HFFc6 (cell line): ENCODE data around the gene SLC45A3. TPM values are rescaled to one million over a fixed set of nuclear protein-coding genes. Genes with fewer than 3 reads are reported as not detected.

ENCODE experiments used
- DNase-seq: peaks from one replicate; pipeline ENCODE4 v3.0.0-alpha.2; 2018
- H3K27ac Mint-ChIP-seq: 2 replicates; pipeline ENCODE4 v1.8.0; 2020; ENCODE audit warnings: mild to moderate bottlenecking, mixed read lengths
- H3K27me3 Mint-ChIP-seq: 2 replicates; pipeline ENCODE4 v1.8.0; 2021; ENCODE audit warnings: mild to moderate bottlenecking, moderate library complexity, mixed read lengths; ENCODE audit not compliant: insufficient read depth
- H3K36me3 Mint-ChIP-seq: 2 replicates; pipeline ENCODE4 v1.8.0; 2021; ENCODE audit warnings: low read depth, mixed read lengths
- H3K4me1 Mint-ChIP-seq: 2 replicates; pipeline ENCODE4 v1.8.0; 2020; ENCODE audit warnings: low read depth, mixed read lengths
- H3K4me3 Mint-ChIP-seq: 2 replicates; pipeline ENCODE4 v1.8.0; 2020; ENCODE audit warnings: mild to moderate bottlenecking, moderate library complexity, mixed read lengths
- H3K9me3 Mint-ChIP-seq: 2 replicates; pipeline ENCODE4 v1.8.0; 2020; ENCODE audit warnings: mild to moderate bottlenecking, mixed read lengths
- total RNA-seq, 6 experiments: library from RNA; stranded (reverse); fragmentation: NEBNext Ultra II Directional; extraction: Animal tissue kit (Norgen Biotek cat#: 25700); gene quantifications; 2 replicates in 1 of 6; 3 replicates in 5 of 6; pipeline ENCODE4 v1.2.3, GENCODE V29; 2021
- TF ChIP-seq, protein P1 (sequence below): fragments of 200-600 bp; sonication (generic); IDR thresholded peaks from 2 replicates; pipeline ENCODE4 v1.5.0; 2021; ENCODE audit warnings: antibody characterized with exemption, mild to moderate bottlenecking

The SLC45A3 gene
- total RNA-seq, 6 experiments from 2014 or later: 1.1 to 2.4 (median 1.4) TPM

DNA sequence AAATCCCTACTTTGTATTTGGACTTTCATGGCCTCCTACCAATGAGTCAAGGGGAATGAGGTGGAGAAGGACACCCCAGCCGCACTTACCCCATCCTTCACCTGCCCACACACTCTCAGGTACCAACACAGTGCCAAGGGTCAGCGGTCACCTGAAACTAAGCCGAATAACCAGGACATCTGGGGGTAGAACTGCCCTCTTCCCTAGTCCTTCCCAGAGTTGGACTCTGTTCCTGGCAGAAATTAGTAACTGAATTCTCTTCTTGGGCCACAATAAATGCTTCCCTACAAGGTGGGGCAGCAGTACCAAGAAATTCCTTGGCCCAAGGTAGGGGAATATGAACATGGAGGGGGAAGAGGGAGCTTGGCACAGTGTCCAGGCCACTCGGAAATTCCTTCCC, 7.3 kb downstream of the SLC45A3 start:
- Mint-ChIP-seq H3K27me3 (peaks cover 7% of the 10 kb centered on the region; the same call in 1 of the 2 replicates), H3K36me3 (no peaks in the 10 kb centered on the region), H3K4me3 (no peak overlapping the region), H3K4me1 (peaks cover 5% of the 10 kb centered on the region; the same call in 1 of the 2 replicates), H3K9me3 (no peaks in the 10 kb centered on the region), H3K27ac (no peak overlapping the region)
- TF ChIP-seq, protein P1, sequence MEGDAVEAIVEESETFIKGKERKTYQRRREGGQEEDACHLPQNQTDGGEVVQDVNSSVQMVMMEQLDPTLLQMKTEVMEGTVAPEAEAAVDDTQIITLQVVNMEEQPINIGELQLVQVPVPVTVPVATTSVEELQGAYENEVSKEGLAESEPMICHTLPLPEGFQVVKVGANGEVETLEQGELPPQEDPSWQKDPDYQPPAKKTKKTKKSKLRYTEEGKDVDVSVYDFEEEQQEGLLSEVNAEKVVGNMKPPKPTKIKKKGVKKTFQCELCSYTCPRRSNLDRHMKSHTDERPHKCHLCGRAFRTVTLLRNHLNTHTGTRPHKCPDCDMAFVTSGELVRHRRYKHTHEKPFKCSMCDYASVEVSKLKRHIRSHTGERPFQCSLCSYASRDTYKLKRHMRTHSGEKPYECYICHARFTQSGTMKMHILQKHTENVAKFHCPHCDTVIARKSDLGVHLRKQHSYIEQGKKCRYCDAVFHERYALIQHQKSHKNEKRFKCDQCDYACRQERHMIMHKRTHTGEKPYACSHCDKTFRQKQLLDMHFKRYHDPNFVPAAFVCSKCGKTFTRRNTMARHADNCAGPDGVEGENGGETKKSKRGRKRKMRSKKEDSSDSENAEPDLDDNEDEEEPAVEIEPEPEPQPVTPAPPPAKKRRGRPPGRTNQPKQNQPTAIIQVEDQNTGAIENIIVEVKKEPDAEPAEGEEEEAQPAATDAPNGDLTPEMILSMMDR: no peak
- no peak for DNase-seq

DNA sequence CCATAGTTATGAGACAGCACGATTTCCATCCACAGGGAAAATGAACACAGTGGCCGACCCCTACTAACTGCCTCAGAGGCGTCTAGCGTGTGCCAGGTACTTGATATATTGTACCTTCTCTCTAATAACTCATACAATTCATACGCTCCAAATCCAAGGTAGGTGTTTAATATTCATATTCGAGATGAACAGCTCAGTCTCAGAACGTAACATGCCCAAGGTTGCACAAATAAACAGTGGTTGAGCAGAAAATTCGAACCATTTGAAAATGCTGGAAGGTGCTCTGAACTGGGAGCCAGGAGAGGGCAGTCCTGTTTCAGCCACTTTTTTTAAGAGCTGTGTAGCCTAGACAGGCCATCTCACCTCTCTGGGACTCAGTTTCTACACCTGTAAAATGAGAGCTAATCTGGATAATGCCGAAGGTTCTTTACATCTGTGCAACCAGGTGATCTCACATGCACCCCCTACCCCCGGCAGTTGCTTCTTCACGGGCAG, 7.9 kb downstream of the SLC45A3 start:
- DNase-seq: no peak
- Mint-ChIP-seq H3K36me3 (no peaks in the 10 kb centered on the region), H3K9me3 (no peaks in the 10 kb centered on the region), H3K4me3 (no peak overlapping the region), H3K27ac (no peak overlapping the region), H3K4me1 (peaks cover 5% of the 10 kb centered on the region; the same call in 1 of the 2 replicates), H3K27me3 (peaks cover 7% of the 10 kb centered on the region; the same call in 1 of the 2 replicates)
- TF ChIP-seq, protein P1: no peak

DNA sequence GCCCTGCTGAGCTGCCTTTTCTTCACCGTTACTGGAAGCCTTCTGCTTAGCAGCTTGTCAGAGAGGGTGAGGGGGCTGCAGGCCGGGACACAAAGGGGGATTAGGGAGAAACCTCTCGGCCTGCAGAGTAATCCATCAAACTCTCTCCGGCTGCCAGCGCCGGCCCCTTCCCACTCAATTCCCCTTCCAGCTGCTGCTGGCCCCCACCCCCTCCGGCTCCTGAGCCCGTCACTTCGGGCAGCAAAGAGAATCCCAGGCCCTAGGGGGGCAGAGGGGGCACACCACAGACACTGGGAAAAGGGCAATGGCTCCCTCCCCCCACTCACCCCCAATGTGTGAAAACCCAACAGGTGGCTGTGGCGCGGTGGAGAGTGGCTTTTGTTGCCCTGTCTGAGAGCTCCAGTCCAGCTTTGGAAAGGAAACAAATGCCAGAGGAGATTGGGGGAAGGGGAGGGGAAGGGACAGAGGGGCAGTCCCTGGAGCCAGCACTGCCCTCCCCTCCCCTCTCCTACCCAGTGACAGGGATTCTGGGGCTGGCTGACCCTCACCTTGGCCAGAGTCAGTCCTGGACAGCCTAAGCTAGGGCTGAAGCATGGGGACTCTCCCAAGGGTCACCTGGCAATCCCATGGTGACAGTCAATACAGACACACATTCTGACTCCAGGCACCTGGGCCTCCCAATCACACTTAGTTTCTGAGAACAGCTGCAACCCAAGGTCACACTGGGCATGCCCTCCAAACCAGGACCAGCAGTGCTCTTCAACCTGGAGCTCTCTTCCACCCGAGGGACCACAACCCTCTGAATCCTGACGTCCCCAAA, 9.5 kb downstream of the SLC45A3 start:
- H3K27ac Mint-ChIP-seq: no peak overlapping the region
- peaks cover 5% of the 10 kb centered on the region; the same call in 1 of the 2 replicates for H3K4me1 Mint-ChIP-seq
- no peak for DNase-seq
- no peaks in the 10 kb centered on the region for H3K9me3 Mint-ChIP-seq
- H3K27me3 Mint-ChIP-seq: peaks cover 7% of the 10 kb centered on the region; the same call in 1 of the 2 replicates
- TF ChIP-seq, protein P1: no peak
- no peaks in the 10 kb centered on the region for H3K36me3 Mint-ChIP-seq
- H3K4me3 Mint-ChIP-seq: no peak overlapping the region

DNA sequence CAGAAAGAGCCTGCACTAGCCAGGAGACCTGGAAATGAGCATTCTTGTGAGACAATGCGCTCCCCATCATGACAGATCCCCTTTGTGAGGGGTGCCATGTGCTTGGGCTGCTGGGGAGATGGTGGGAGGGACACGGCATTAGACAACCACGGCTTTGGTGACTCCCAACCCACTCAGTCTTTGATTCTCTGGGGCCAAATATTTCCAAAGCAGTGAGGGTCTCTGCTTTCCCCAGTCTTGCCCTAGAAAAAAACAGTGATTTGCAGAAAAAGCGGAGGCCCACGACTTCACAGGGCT, 10.2 kb downstream of the SLC45A3 start:
- H3K4me1 Mint-ChIP-seq: peaks cover 5% of the 10 kb centered on the region; the same call in 1 of the 2 replicates
- H3K9me3 Mint-ChIP-seq: no peaks in the 10 kb centered on the region
- no peaks in the 10 kb centered on the region for H3K36me3 Mint-ChIP-seq
- H3K4me3 Mint-ChIP-seq: no peak overlapping the region
- no peak for DNase-seq
- TF ChIP-seq, protein P1: no peak
- no peak overlapping the region for H3K27ac Mint-ChIP-seq
- peaks cover 7% of the 10 kb centered on the region; the same call in 1 of the 2 replicates for H3K27me3 Mint-ChIP-seq

DNA sequence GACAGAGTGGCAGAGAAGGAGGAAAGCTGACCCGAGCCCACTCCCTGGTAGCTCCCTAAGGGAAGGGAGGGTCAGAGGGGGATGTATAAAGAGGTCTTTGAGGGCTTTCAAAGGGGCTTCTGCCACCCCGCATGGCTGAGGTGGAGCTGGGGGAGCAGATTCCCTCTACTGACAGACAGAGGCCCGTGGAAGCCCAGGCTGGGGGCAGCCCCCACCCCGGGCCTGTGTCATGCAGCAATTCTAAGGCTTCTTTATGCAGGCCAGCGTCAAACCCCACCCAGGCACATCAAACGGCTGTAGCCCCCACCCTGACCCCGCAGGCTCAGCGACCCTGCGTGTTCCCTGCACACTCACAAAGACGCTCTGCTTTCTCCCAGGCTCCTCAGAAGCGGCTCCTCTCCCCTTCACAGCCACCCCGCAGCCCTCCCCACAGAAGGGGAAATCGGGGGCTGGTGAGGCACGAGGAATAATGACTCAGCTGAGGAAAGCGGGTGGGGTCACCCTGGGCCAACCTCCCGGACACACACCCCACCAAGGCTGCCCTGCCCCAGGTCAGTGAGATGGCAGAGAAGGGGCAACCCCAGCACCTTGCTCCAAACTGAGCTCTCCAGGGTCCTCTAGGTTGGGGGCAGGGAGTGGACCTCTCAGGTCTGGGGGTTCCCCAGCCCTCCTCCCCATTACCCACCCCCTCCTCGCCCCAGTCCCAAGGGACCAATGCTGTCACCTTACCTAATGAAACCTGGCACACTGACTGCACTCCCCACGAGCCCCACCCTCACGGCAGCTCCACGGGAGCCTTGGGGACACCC, 10.8 kb downstream of the SLC45A3 start:
- peaks cover 5% of the 10 kb centered on the region; the same call in 1 of the 2 replicates for H3K4me1 Mint-ChIP-seq
- TF ChIP-seq, protein P1: no peak
- DNase-seq: no peak

More for the DNA sequence above, 10.8 kb downstream of the SLC45A3 start:
- Mint-ChIP-seq H3K27me3 (peaks cover 7% of the 10 kb centered on the region; the same call in 1 of the 2 replicates), H3K27ac (no peak overlapping the region), H3K36me3 (no peaks in the 10 kb centered on the region), H3K9me3 (no peaks in the 10 kb centered on the region), H3K4me3 (no peak overlapping the region)
